H9 (cell line): ENCODE measurements around the gene TRPM5. TPM values are rescaled to one million over a fixed set of nuclear protein-coding genes. Genes with fewer than 3 reads are reported as not detected.
A peak's percentile ranks its signal among the peaks of the same experiment; 100 is the strongest.

Experiments used
- DNase-seq: peaks from one replicate; pipeline ENCODE4 v3.0.0-alpha.2; 2017
- H2AFZ ChIP-seq: one replicate; pipeline ENCODE4 v1.6.1; 2013; ENCODE audit warnings: mild to moderate bottlenecking, low read length, control low read depth, moderate library complexity
- H2AK5ac ChIP-seq: 2 replicates; pipeline ENCODE4 v1.6.1; 2013; ENCODE audit warnings: low read length, control low read depth, mixed read lengths; ENCODE audit not compliant: insufficient read length
- H2BK120ac ChIP-seq: one replicate; pipeline ENCODE4 v1.6.1; 2013; ENCODE audit warnings: low read depth, mild to moderate bottlenecking, low read length, control low read depth, inconsistent platforms; ENCODE audit not compliant: poor library complexity, severe bottlenecking
- H2BK12ac ChIP-seq: 2 replicates; pipeline ENCODE4 v1.6.1; 2013; ENCODE audit warnings: low read length, control low read depth, mixed read lengths, low read depth; ENCODE audit not compliant: insufficient read length
- H2BK15ac ChIP-seq: 2 replicates; pipeline ENCODE4 v1.6.1; 2013; ENCODE audit warnings: low read depth, low read length, control low read depth
- H2BK20ac ChIP-seq: one replicate; pipeline ENCODE4 v1.6.1; 2013; ENCODE audit warnings: low read depth, mild to moderate bottlenecking, low read length, control low read depth, inconsistent platforms; ENCODE audit not compliant: poor library complexity, severe bottlenecking
- H2BK5ac ChIP-seq: 2 replicates; pipeline ENCODE4 v1.6.1; 2013; ENCODE audit warnings: low read length, control low read depth, mixed read lengths; ENCODE audit not compliant: insufficient read length
- H3K14ac ChIP-seq: 2 replicates; pipeline ENCODE4 v1.6.1; 2013; ENCODE audit warnings: low read length, control low read depth; ENCODE audit not compliant: insufficient read depth
- H3K18ac ChIP-seq: 2 replicates; pipeline ENCODE4 v1.6.1; 2013; ENCODE audit warnings: low read depth, mild to moderate bottlenecking, mixed read lengths, low read length, control low read depth; ENCODE audit not compliant: insufficient read length
- H3K23ac ChIP-seq: 2 replicates; pipeline ENCODE4 v1.6.1; 2013; ENCODE audit warnings: low read length, control low read depth, mixed read lengths, low read depth; ENCODE audit not compliant: insufficient read length
- H3K23me2 ChIP-seq: 2 replicates; pipeline ENCODE4 v1.6.1; 2013; ENCODE audit warnings: low read depth, mild to moderate bottlenecking, mixed read lengths, low read length, control low read depth; ENCODE audit not compliant: insufficient read length, poor library complexity, severe bottlenecking
- H3K27ac ChIP-seq: 2 replicates; pipeline ENCODE4 v1.5.1; 2013; ENCODE audit warnings: low read length, control low read depth, mixed read lengths, low read depth; ENCODE audit not compliant: insufficient read length
- H3K27me3 ChIP-seq: 2 replicates; pipeline ENCODE4 v1.6.1; 2013; ENCODE audit warnings: low read length, control low read depth, inconsistent platforms; ENCODE audit not compliant: insufficient read depth
- H3K4ac ChIP-seq: 2 replicates; pipeline ENCODE4 v1.6.1; 2013; ENCODE audit warnings: low read depth, mild to moderate bottlenecking, control low read depth, inconsistent platforms, low read length, moderate library complexity
- H3K4me1 ChIP-seq: 2 replicates; pipeline ENCODE4 v1.6.1; 2013; ENCODE audit warnings: low read length, control low read depth, inconsistent platforms; ENCODE audit not compliant: insufficient read depth
- H3K4me2 ChIP-seq: 2 replicates; pipeline ENCODE4 v1.6.1; 2013; ENCODE audit warnings: low read length, control low read depth, mixed read lengths; ENCODE audit not compliant: insufficient read length, insufficient read depth
- H3K56ac ChIP-seq: 2 replicates; pipeline ENCODE4 v1.6.1; 2013; ENCODE audit warnings: low read depth, mild to moderate bottlenecking, mixed read lengths, low read length, control low read depth; ENCODE audit not compliant: insufficient read length
- H3K79me1 ChIP-seq: 2 replicates; pipeline ENCODE4 v1.6.1; 2013; ENCODE audit warnings: low read depth, mild to moderate bottlenecking, moderate library complexity, low read length, control low read depth, inconsistent platforms; ENCODE audit not compliant: insufficient read depth, poor library complexity, severe bottlenecking
- H3K79me2 ChIP-seq: 2 replicates; pipeline ENCODE4 v1.6.1; 2013; ENCODE audit warnings: low read length, control low read depth, inconsistent platforms; ENCODE audit not compliant: insufficient read depth
- H3K9ac ChIP-seq: 2 replicates; pipeline ENCODE4 v1.6.1; 2013; ENCODE audit warnings: low read length, control low read depth, mixed read lengths; ENCODE audit not compliant: insufficient read length; ENCODE audit errors: extremely low read depth
- H3K9me3 ChIP-seq: one replicate; pipeline ENCODE4 v1.6.1; 2013; ENCODE audit warnings: low read depth, low read length, inconsistent platforms; ENCODE audit not compliant: control insufficient read depth
- H3T11ph ChIP-seq: one replicate; pipeline ENCODE4 v1.6.1; 2013; ENCODE audit warnings: mild to moderate bottlenecking, low read length, control low read depth, inconsistent platforms
- H4K20me1 ChIP-seq: one replicate; pipeline ENCODE4 v1.6.1; 2013; ENCODE audit not compliant: control insufficient read depth, insufficient read length, insufficient read depth
- H4K5ac ChIP-seq: 2 replicates; pipeline ENCODE4 v1.6.1; 2013; ENCODE audit warnings: low read depth, mild to moderate bottlenecking, mixed read lengths, low read length, control low read depth; ENCODE audit not compliant: insufficient read length
- H4K8ac ChIP-seq: replicated peaks from 2 replicates; pipeline ENCODE4 v1.6.1; 2013; ENCODE audit warnings: low read length, control low read depth, mixed read lengths, low read depth; ENCODE audit not compliant: insufficient read length
- H4K91ac ChIP-seq: 2 replicates; pipeline ENCODE4 v1.6.1; 2013; ENCODE audit warnings: low read depth, mild to moderate bottlenecking, moderate library complexity, mixed read lengths, low read length, control low read depth; ENCODE audit not compliant: insufficient read length
- H3K27ac Mint-ChIP-seq, 3 experiments: 2 replicates in 2 of 3; 3 replicates in 1 of 3; pipeline ENCODE4 v1.8.0; 2020 to 2021; ENCODE audit warnings: mixed read lengths in 3 of 3, mild to moderate bottlenecking in 1 of 3, moderate library complexity in 1 of 3
- H3K27me3 Mint-ChIP-seq: 2 replicates; pipeline ENCODE4 v1.8.0; 2021; ENCODE audit warnings: low read depth, mild to moderate bottlenecking, moderate library complexity, mixed read lengths
- H3K36me3 Mint-ChIP-seq, 3 experiments: 2 replicates in 2 of 3; 3 replicates in 1 of 3; pipeline ENCODE4 v1.8.0; 2020 to 2021; ENCODE audit warnings: low read depth in 3 of 3, mixed read lengths in 3 of 3; ENCODE audit not compliant: insufficient read depth in 1 of 3
- H3K4me1 Mint-ChIP-seq, 2 experiments: 2 replicates each; pipeline ENCODE4 v1.8.0; 2020; ENCODE audit warnings: mixed read lengths in 2 of 2
- H3K4me3 Mint-ChIP-seq, 2 experiments: 2 replicates in 1 of 2; 3 replicates in 1 of 2; pipeline ENCODE4 v1.8.0; 2020 to 2021; ENCODE audit warnings: mild to moderate bottlenecking in 2 of 2, mixed read lengths in 2 of 2, moderate library complexity in 1 of 2
- H3K9me3 Mint-ChIP-seq, 2 experiments: 2 replicates in 1 of 2; 3 replicates in 1 of 2; pipeline ENCODE4 v1.8.0; 2020; ENCODE audit warnings: mild to moderate bottlenecking in 2 of 2, mixed read lengths in 2 of 2, moderate library complexity in 1 of 2
- WGBS: extraction: QIAGEN DNeasy Blood & Tissue Kit; methylation state at CpG from one replicate; pipeline ENCODE4 v1.1.7; 2013; ENCODE audit warnings: missing lambda C conversion rate, low lambda C conversion rate, mixed read lengths; ENCODE audit not compliant: insufficient read length; ENCODE audit errors: extremely low coverage; 5-methylcytosine and 5-hydroxymethylcytosine counted together
- total RNA-seq: library from RNA; stranded (reverse); gene quantifications from 2 replicates; pipeline ENCODE4 v1.2.1, GENCODE V29; 2021
- TF ChIP-seq, protein P1 (sequence below): fragments of 200-600 bp; sonication (generic); conservative IDR thresholded peaks from 3 replicates; pipeline ENCODE4 v1.8.0; 2021; ENCODE audit warnings: antibody characterized with exemption, mild to moderate bottlenecking

TRPM5 gene
- total RNA-seq, 1 experiment from 2014 or later = 0.09 TPM

DNA sequence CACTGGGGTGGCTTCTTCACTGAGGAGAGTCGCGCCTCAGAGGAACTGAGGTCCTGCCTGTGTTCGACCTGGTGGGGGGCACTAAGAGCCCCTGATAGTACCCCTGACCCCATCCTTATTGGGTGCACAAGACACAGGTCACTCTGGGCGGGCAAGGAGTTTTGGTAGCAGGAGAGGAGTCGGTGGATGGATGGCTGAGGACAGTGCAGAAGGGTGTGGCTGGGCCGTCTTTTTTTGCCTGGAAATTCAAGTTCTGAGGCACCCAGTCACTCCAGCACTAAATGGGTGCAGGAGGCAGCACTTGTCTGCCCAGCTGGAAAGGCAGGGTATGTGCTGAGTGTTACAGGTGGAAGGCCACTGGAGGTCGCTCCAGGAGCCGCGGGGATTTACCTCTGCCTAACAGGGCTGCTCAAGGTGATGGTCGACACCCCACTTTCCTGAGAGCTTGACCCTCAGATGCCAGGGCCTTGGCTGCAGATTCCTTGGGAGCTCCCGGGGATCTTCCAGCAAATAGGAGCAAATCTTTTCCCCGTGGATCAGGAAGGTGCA lies 42.8 kb downstream of the TRPM5 start:
- Histone ChIP-seq H3K4me1 (no peaks in the 10 kb centered on the region), H4K91ac (no peak overlapping the region), H3K9me3 (no peaks in the 10 kb centered on the region), H2BK5ac (no peak overlapping the region), H3K4me2 (peak overlapping the region; percentile 73), H4K8ac (no peak overlapping the region), H3K23me2 (peaks cover 13% of the 10 kb centered on the region), H4K5ac (no peak overlapping the region), H3K23ac (no peak overlapping the region), H4K20me1 (no peaks in the 10 kb centered on the region), H3K27me3 (no peaks in the 10 kb centered on the region), H3K9ac (peak overlapping the region; percentile 90), H3K18ac (no peak overlapping the region), H2BK15ac (no peak overlapping the region), H3K27ac (no peak overlapping the region), H3K79me2 (no peaks in the 10 kb centered on the region), H2BK20ac (no peak overlapping the region), H2BK12ac (no peak overlapping the region), H3K79me1 (no peaks in the 10 kb centered on the region), H2AFZ (no peak overlapping the region), H2AK5ac (no peak overlapping the region), H3K56ac (no peak overlapping the region), H2BK120ac (no peak overlapping the region), H3T11ph (no peak overlapping the region), H3K14ac (peak overlapping the region; percentile 54; the same call in 1 of the 2 replicates), H3K4ac (no peak overlapping the region)
- no peaks in the 10 kb centered on the region for H3K9me3 Mint-ChIP-seq
- H3K4me1 Mint-ChIP-seq = peaks cover 3 to 8% of the 10 kb centered on the region in 2 experiments
- H3K27ac Mint-ChIP-seq = peak overlapping the region in 2 of 3 experiments; percentile 34 to 38; a peak in 4 of 7 replicates
- peaks cover 2% of the 10 kb centered on the region; the same call in 1 of the 2 replicates for H3K27me3 Mint-ChIP-seq
- DNase-seq = no peak
- WGBS = no CpG with 5 or more reads among the region's 12 CpGs
- H3K4me3 Mint-ChIP-seq = peak overlapping the region; percentile 81 to 88
- H3K36me3 Mint-ChIP-seq = peaks cover 4 to 36% (median 25%) of the 10 kb centered on the region in 3 experiments; a peak in 6 of 7 replicates
- TF ChIP-seq, protein P1, sequence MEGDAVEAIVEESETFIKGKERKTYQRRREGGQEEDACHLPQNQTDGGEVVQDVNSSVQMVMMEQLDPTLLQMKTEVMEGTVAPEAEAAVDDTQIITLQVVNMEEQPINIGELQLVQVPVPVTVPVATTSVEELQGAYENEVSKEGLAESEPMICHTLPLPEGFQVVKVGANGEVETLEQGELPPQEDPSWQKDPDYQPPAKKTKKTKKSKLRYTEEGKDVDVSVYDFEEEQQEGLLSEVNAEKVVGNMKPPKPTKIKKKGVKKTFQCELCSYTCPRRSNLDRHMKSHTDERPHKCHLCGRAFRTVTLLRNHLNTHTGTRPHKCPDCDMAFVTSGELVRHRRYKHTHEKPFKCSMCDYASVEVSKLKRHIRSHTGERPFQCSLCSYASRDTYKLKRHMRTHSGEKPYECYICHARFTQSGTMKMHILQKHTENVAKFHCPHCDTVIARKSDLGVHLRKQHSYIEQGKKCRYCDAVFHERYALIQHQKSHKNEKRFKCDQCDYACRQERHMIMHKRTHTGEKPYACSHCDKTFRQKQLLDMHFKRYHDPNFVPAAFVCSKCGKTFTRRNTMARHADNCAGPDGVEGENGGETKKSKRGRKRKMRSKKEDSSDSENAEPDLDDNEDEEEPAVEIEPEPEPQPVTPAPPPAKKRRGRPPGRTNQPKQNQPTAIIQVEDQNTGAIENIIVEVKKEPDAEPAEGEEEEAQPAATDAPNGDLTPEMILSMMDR = peak; percentile 36; the same call in 1 of the 3 replicates
